ENCODE measurements around the gene ZNF805. TPM values are rescaled to one million over a fixed set of nuclear protein-coding genes. Genes with fewer than 3 reads are reported as not detected.
"Not testable (repeated sequence)": the region's sequence is repeated elsewhere in the genome, so short reads cannot be mapped to it uniquely, and the experiment has no call there.

The ZNF805 gene
- total RNA-seq, result 10 to 100 TPM in 1 of 2 donors, 1 to 10 TPM in 1; 6.2 to 11.4 TPM

- intact Hi-C loops (cut with DNase I), result loop anchor here (5.0 kb wide), 1 partner anchor 42 kb away; the partner anchor contains the start of gene ZNF460
- peaks cover 17% of the 10 kb centered on the region for H3K4me1 ChIP-seq
Measured at GRCh38 chr19:57240311-57241090, at the start of gene ZNF805. TSS of gene ZNF805 (plus strand) at chr19:57240632. CDS start at chr19:57240892, 260 bp downstream.

GRCh38 chr19:57191141-57192076 is 49.0 kb upstream of the ZNF805 start, which contains the start of gene ZNF264:
TSS of gene ZNF264 (plus strand) at chr19:57191500. CDS start at chr19:57191914, 414 bp downstream.
- intact Hi-C loops (cut with DNase I), result no loop called here
- Histone ChIP-seq H3K9me3 (no peaks in the 10 kb centered on the region), H3K27ac (peak within 1 kb of the TSS; percentile 77), H3K4me3 (peak within 1 kb of the TSS; percentile 100), H3K9ac (ENCODE audit: low read depth in 2 of 2, low read length in 2 of 2) (peak within 1 kb of the TSS; percentile 78 to 92), H3K36me3 (peaks cover 7% of the 10 kb centered on the region), H3K4me1 (no peaks in the 10 kb centered on the region), H3K27me3 (no peaks in the 10 kb centered on the region)
- DNase-seq, result peak; percentile 92
- TF ChIP-seq CTCF (IDR thresholded peaks at IDR 0.05), result no peak

More at GRCh38 chr19:57240311-57241090, at the start of gene ZNF805:
- peak; percentile 96 for DNase-seq
- Histone ChIP-seq H3K36me3 (no peaks in the 10 kb centered on the region), H3K9me3 (no peaks in the 10 kb centered on the region), H3K4me3 (peak within 1 kb of the TSS; percentile 94), H3K9ac (ENCODE audit: low read depth in 2 of 2, low read length in 2 of 2) (peak within 1 kb of the TSS; percentile 79 to 88), H3K27ac (peak within 1 kb of the TSS; percentile 80), H3K27me3 (no peaks in the 10 kb centered on the region)
- no peak for TF ChIP-seq CTCF (IDR thresholded peaks at IDR 0.05)

GRCh38 chr19:57192077-57192420 is 48.4 kb upstream of the ZNF805 start:
- Histone ChIP-seq H3K4me3 (peak overlapping the region; percentile 100), H3K27me3 (no peaks in the 10 kb centered on the region), H3K4me1 (no peaks in the 10 kb centered on the region), H3K9me3 (no peaks in the 10 kb centered on the region), H3K36me3 (peaks cover 7% of the 10 kb centered on the region), H3K27ac (no peak overlapping the region), H3K9ac (ENCODE audit: low read depth in 2 of 2, low read length in 2 of 2) (peak overlapping the region; percentile 78 to 92)
- no peak for DNase-seq
- TF ChIP-seq CTCF (IDR thresholded peaks at IDR 0.05), result no peak
- intact Hi-C loops (cut with DNase I), result no loop called here

GRCh38 chr19:57192993-57193392 is 47.4 kb upstream of the ZNF805 start:
- no peak overlapping the region for H3K9ac ChIP-seq (ENCODE audit: low read depth in 2 of 2, low read length in 2 of 2)
- no peak for DNase-seq
- H3K4me3 ChIP-seq, result no peak overlapping the region
- H3K36me3 ChIP-seq, result peaks cover 7% of the 10 kb centered on the region
- no peak overlapping the region for H3K27ac ChIP-seq
- no peaks in the 10 kb centered on the region for H3K27me3 ChIP-seq
- intact Hi-C loops (cut with DNase I), result no loop called here
- no peak for TF ChIP-seq CTCF (IDR thresholded peaks at IDR 0.05)
- no peaks in the 10 kb centered on the region for H3K4me1 ChIP-seq
- H3K9me3 ChIP-seq, result no peaks in the 10 kb centered on the region

- H3K27me3 ChIP-seq; H3K9me3 ChIP-seq; DNase-seq; H3K36me3 ChIP-seq; intact Hi-C loops (cut with DNase I); H3K9ac ChIP-seq (ENCODE audit: low read depth in 2 of 2, low read length in 2 of 2); H3K4me1 ChIP-seq; H3K27ac ChIP-seq; H3K4me3 ChIP-seq: not testable (repeated sequence)
Measured at GRCh38 chr19:57197874-57198273, 42.6 kb upstream of the ZNF805 start.

All from colonic mucosa (tissue), 4 donors.